ENCODE data around the gene JAG1. TPM values are rescaled to one million over a fixed set of nuclear protein-coding genes. Genes with fewer than 3 reads are reported as not detected.

Gene JAG1
- total and polyA plus RNA-seq, 2 of the 4 experiments (the other 2 are of a cell fraction): 10.2 to 22.6 TPM

- H3K4me2 ChIP-seq (ENCODE audit: low read depth, low read length): no peak overlapping the region
- 0 out of 2 replicates have a peak, but pooled peaks cover 3% of the 10 kb centered on the region for H3K4me1 ChIP-seq (ENCODE audit: control insufficient read depth, insufficient read depth, low read length)
- no peak overlapping the region for H3K9ac ChIP-seq (ENCODE audit: low read depth, low read length)
- no peak overlapping the region for H3K27ac ChIP-seq (ENCODE audit: insufficient read depth, low read length)
- TF ChIP-seq MAFK (IDR thresholded peaks at IDR 0.05; ENCODE audit: low read depth, low read length) (no peak), USF2 (IDR thresholded peaks at IDR 0.05; ENCODE audit: low read depth, low read length) (no peak), RCOR1 (IDR thresholded peaks at IDR 0.05; ENCODE audit: insufficient replicate concordance, low read length) (no peak), FOS (IDR thresholded peaks at IDR 0.05; ENCODE audit: low read depth, low read length) (no peak), RFX5 (IDR thresholded peaks at IDR 0.05; ENCODE audit: low read depth, low read length) (no peak), ELK1 (IDR thresholded peaks at IDR 0.05; ENCODE audit: borderline replicate concordance, low read depth, low read length) (no peak), MXI1 (IDR thresholded peaks at IDR 0.05; ENCODE audit: borderline replicate concordance, low read depth, low read length) (no peak)
- in situ Hi-C loops (cut with MboI; ENCODE audit: low sequenced_read_pairs): loop anchor here (10.0 kb wide), 1 partner anchor 868 kb away; no protein-coding TSS in a partner anchor
- H3K9me3 ChIP-seq (ENCODE audit: control insufficient read depth, insufficient read depth, low read length): no peaks in the 10 kb centered on the region
- BruUV-seq (replicated peaks): no TSS peak
- no peaks in the 10 kb centered on the region for H4K20me1 ChIP-seq (ENCODE audit: insufficient read depth, low read length)
- no peak overlapping the region for H2BK5ac ChIP-seq (ENCODE audit: low read depth, low read length, poor library complexity, severe bottlenecking)
- intact Hi-C loops (cut with micrococcal nuclease): loop anchor here (10.0 kb wide), 2 partner anchors 678 to 778 kb away; no protein-coding TSS in a partner anchor
- H3K56ac ChIP-seq (ENCODE audit: extremely low read depth, insufficient read depth, low read length): no peak overlapping the region
- no peak overlapping the region for H2AFZ ChIP-seq (replicated peaks; ENCODE audit: low read length, poor library complexity)
- H3K27me3 ChIP-seq (ENCODE audit: control insufficient read depth, insufficient read depth, low read length): no peaks in the 10 kb centered on the region
- H4K91ac ChIP-seq (ENCODE audit: insufficient read depth, low read depth, low read length): no peak overlapping the region
- no peak overlapping the region for H3K23ac ChIP-seq (ENCODE audit: low read depth, low read length)
- H2BK15ac ChIP-seq (ENCODE audit: low read depth, low read length): no peak overlapping the region
- CTCF ChIA-PET: interaction anchor here (0.6 kb wide), 1 partner anchor 659 kb away, joined by 3 read pairs; no protein-coding TSS in a partner anchor
- H3K4ac ChIP-seq (ENCODE audit: low read depth, low read length): no peak overlapping the region
- DNase-seq (no peak), ATAC-seq (ENCODE audit: low read depth) (no peak)
- H2BK20ac ChIP-seq (ENCODE audit: low read depth, low read length): no peak overlapping the region
- H4K8ac ChIP-seq (ENCODE audit: low read depth in 2 of 2, low read length in 2 of 2): no peak overlapping the region
- no peak overlapping the region for H2AK5ac ChIP-seq (ENCODE audit: low read depth, low read length)
- peaks cover 4% of the 10 kb centered on the region; the same call in 1 of the 2 replicates for H3K36me3 ChIP-seq (ENCODE audit: control insufficient read depth, insufficient read depth, low read length)
- H3K9me1 ChIP-seq (ENCODE audit: insufficient read depth, low read length): no peaks in the 10 kb centered on the region
- WGBS, 2 experiments (ENCODE audit: extremely low coverage in 2 of 2, insufficient read length in 1 of 2): 100% methylated on average over 1 of the region's 3 CpGs; no CpG with 5 or more reads in 1 of the 2 experiments
- POLR2A ChIA-PET (ENCODE audit: unreplicated experiment): no interaction called here
- dilution Hi-C loops (cut with HindIII; ENCODE audit: low sequenced_read_pairs, unreplicated experiment): no loop called here
- H4K5ac ChIP-seq (ENCODE audit: low read depth, low read length): no peak overlapping the region
- H3K14ac ChIP-seq (replicated peaks; ENCODE audit: low read depth, low read length): no peak overlapping the region
- H3K79me1 ChIP-seq (ENCODE audit: low read depth in 1 of 2, low read length in 2 of 2): peaks cover 6 to 15% of the 10 kb centered on the region in 2 experiments; a peak in 3 of 4 replicates
- H2BK120ac ChIP-seq (ENCODE audit: low read depth, low read length): no peak overlapping the region
- H3K18ac ChIP-seq (ENCODE audit: low read depth, low read length): no peak overlapping the region
- H2AK9ac ChIP-seq (replicated peaks; ENCODE audit: low read depth, low read length, poor library complexity): no peak overlapping the region
- H3K4me3 ChIP-seq (ENCODE audit: insufficient read depth, low read depth, low read length): no peak overlapping the region
These were observed 2.7 kb upstream of the JAG1 start for GRCh38 chr20:10676518-10676917.

Measured in IMR-90 (cell line).